IPS-18c (cell line): ENCODE results near the gene TXLNG.

Source experiments
- H3K4me3 ChIP-seq: 2 replicates; pipeline ENCODE4 v1.7.0; 2013; ENCODE audit warnings: low read depth, mild to moderate bottlenecking, low read length, moderate library complexity; ENCODE audit not compliant: insufficient read depth
- H3K9me3 ChIP-seq: one replicate; pipeline ENCODE4 v1.6.1; 2013; ENCODE audit warnings: mild to moderate bottlenecking, low read length, moderate library complexity; ENCODE audit not compliant: control insufficient read depth, insufficient read depth

Gene TXLNG

GRCh38 chrX:16882702-16883486 is 96.6 kb downstream of the TXLNG start:
- peak overlapping the region; percentile 63 for H3K4me3 ChIP-seq
- H3K9me3 ChIP-seq = no peaks in the 10 kb centered on the region

- H3K9me3 ChIP-seq = no peaks in the 10 kb centered on the region
- peak overlapping the region; percentile 63; the same call in 1 of the 2 replicates for H3K4me3 ChIP-seq
These were observed 97.2 kb downstream of the TXLNG start for GRCh38 chrX:16883487-16883804.

GRCh38 chrX:16885628-16886027 is 99.4 kb downstream of the TXLNG start:
- Histone ChIP-seq H3K4me3 (no peak overlapping the region), H3K9me3 (no peaks in the 10 kb centered on the region)

- Histone ChIP-seq H3K9me3 (no peaks in the 10 kb centered on the region), H3K4me3 (no peak overlapping the region)
These were observed 106.5 kb downstream of the TXLNG start for GRCh38 chrX:16892504-16893362.
